Fibroblast of pulmonary artery (primary cell): ENCODE measurements around the gene KLHL3.

Experiments
- DNase-seq: peaks from one replicate; pipeline ENCODE4 v3.0.0-alpha.2; 2010; ENCODE audit warnings: low read depth
- H3K4me3 ChIP-seq: replicated peaks from 2 replicates; pipeline ENCODE4 v1.5.1; 2011; ENCODE audit warnings: low read depth, mild to moderate bottlenecking, control low read depth, low read length, moderate library complexity
- TF ChIP-seq, protein P1 (sequence below): IDR thresholded peaks from 2 replicates; pipeline ENCODE4 v1.5.1; 2011; ENCODE audit warnings: mild to moderate bottlenecking, control low read depth, low read length, inconsistent platforms; ENCODE audit errors: missing control alignments

KLHL3 gene

GRCh38 chr5:137672001-137672400, 63.9 kb downstream of the KLHL3 start:
- no peak overlapping the region for H3K4me3 ChIP-seq
- TF ChIP-seq, protein P1, sequence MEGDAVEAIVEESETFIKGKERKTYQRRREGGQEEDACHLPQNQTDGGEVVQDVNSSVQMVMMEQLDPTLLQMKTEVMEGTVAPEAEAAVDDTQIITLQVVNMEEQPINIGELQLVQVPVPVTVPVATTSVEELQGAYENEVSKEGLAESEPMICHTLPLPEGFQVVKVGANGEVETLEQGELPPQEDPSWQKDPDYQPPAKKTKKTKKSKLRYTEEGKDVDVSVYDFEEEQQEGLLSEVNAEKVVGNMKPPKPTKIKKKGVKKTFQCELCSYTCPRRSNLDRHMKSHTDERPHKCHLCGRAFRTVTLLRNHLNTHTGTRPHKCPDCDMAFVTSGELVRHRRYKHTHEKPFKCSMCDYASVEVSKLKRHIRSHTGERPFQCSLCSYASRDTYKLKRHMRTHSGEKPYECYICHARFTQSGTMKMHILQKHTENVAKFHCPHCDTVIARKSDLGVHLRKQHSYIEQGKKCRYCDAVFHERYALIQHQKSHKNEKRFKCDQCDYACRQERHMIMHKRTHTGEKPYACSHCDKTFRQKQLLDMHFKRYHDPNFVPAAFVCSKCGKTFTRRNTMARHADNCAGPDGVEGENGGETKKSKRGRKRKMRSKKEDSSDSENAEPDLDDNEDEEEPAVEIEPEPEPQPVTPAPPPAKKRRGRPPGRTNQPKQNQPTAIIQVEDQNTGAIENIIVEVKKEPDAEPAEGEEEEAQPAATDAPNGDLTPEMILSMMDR = no peak
- DNase-seq = no peak

DNA sequence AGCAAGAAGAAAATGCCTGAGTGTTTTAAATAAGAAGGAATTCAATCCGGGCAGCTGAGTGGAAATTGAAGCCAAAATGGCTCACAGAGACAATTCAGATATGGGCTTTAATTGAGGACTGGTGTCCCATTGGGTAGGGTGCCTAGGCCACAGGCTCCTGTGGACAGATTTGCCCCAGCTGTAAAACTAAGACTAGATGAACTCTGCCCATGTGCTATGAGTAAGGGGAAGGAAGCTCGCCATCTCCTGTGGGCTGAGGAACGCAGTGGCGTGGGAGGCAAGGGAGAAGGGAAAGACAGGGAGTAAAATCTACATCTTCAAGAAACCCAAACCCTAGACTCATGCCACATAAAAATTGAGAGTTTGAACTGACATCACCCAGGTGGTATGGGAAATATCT, 66.1 kb downstream of the KLHL3 start:
- no peak overlapping the region for H3K4me3 ChIP-seq
- no peak for DNase-seq
- TF ChIP-seq, protein P1 = no peak

GRCh38 chr5:137668637-137669036, 67.3 kb downstream of the KLHL3 start:
- DNase-seq = no peak
- TF ChIP-seq, protein P1 = no peak
- H3K4me3 ChIP-seq = no peak overlapping the region

GRCh38 chr5:137667341-137667740, 68.5 kb downstream of the KLHL3 start:
- no peak for DNase-seq
- TF ChIP-seq, protein P1 = no peak

DNA sequence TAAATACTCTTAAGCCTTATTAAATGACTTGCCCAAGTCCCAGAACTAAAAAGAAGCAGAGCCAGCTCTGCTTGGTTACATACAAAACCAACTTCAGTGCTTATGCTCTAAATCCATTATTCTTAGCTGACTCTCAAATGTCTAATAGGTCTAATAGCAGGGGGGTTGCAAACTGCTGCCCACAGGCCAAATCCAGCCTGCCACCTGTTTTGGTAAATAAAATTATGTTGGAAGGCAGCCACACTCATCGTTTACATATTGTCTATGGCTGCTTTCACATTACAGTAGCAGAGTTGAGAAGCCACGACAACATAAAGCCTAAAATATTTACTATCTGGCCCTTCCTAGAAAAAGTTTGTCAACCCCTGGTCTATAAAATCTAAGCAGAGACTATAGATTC, 69.0 kb downstream of the KLHL3 start:
- TF ChIP-seq, protein P1 = no peak
- no peak overlapping the region for H3K4me3 ChIP-seq
- no peak for DNase-seq

More at GRCh38 chr5:137667341-137667740, 68.5 kb downstream of the KLHL3 start:
- H3K4me3 ChIP-seq = no peak overlapping the region

- TF ChIP-seq, protein P1 = no peak
- H3K4me3 ChIP-seq = no peak overlapping the region
- DNase-seq = peak; percentile 42
Measured at GRCh38 chr5:137666461-137666850, 69.4 kb downstream of the KLHL3 start.

GRCh38 chr5:137665678-137666460, 70.0 kb downstream of the KLHL3 start:
- H3K4me3 ChIP-seq = no peak overlapping the region
- TF ChIP-seq, protein P1 = no peak
- no peak for DNase-seq
